OCI-LY7 (cell line): ENCODE measurements around the gene KIRREL3. TPM values are rescaled to one million over a fixed set of nuclear protein-coding genes. Genes with fewer than 3 reads are reported as not detected.

ENCODE experiments used
- BruUV-seq: library from RNA; stranded (reverse); fragments of 400-500 nt; replicated peaks from 2 replicates; lab custom pipeline; 2021; lab: Mats Ljungman, UMichigan
- CTCF ChIA-PET: fragments of 300-600 bp; sonication (Branson Sonifier 250); formaldehyde crosslinking; loops from one replicate; lab custom pipeline; 2022; ENCODE audit warnings: antibody characterized with exemption; ENCODE audit not compliant: unreplicated experiment; lab: Charles Lee
- POLR2A ChIA-PET: fragments of 300-600 bp; sonication (Branson Sonifier 250); formaldehyde crosslinking; loops from one replicate; lab custom pipeline; 2022; ENCODE audit warnings: antibody characterized with exemption; lab: Charles Lee
- DNase-seq: peaks from one replicate; pipeline ENCODE4 v3.0.0-alpha.2; 2015; ENCODE audit warnings: low spot score
- H2AFZ ChIP-seq: fragments of 200-600 bp; sonication (generic), shearing (Covaris generic); 2 replicates; pipeline ENCODE4 v1.6.1; 2014; ENCODE audit warnings: mild to moderate bottlenecking, antibody characterized with exemption, low read length, moderate library complexity
- H3K27ac ChIP-seq: fragments of 200-600 bp; sonication (generic); 2 replicates; pipeline ENCODE4 v1.5.1; 2014; ENCODE audit warnings: mixed run types, low read depth, mild to moderate bottlenecking, moderate library complexity, low read length, inconsistent platforms; ENCODE audit not compliant: poor library complexity, severe bottlenecking
- H3K36me3 ChIP-seq: fragments of 200-600 bp; sonication (generic); 2 replicates; pipeline ENCODE4 v1.6.1; 2014; ENCODE audit warnings: mild to moderate bottlenecking, antibody characterized with exemption, low read length, moderate library complexity, mixed read lengths; ENCODE audit not compliant: insufficient read depth
- H3K4me1 ChIP-seq: fragments of 200-600 bp; sonication (generic); 2 replicates; pipeline ENCODE4 v1.5.1; 2014; ENCODE audit warnings: mild to moderate bottlenecking, low read length; ENCODE audit not compliant: insufficient read depth, poor library complexity, severe bottlenecking
- H3K4me2 ChIP-seq: fragments of 200-600 bp; sonication (generic); 2 replicates; pipeline ENCODE4 v1.6.1; 2014; ENCODE audit warnings: mild to moderate bottlenecking, low read length
- H3K4me3 ChIP-seq: fragments of 200-600 bp; sonication (generic); 2 replicates; pipeline ENCODE4 v1.5.1; 2014; ENCODE audit warnings: mild to moderate bottlenecking, low read depth, low read length; ENCODE audit not compliant: poor library complexity, severe bottlenecking
- H3K79me2 ChIP-seq: fragments of 200-600 bp; sonication (generic); 2 replicates; pipeline ENCODE4 v1.6.1; 2016; ENCODE audit warnings: low read depth, mild to moderate bottlenecking, low read length, moderate library complexity, mixed read lengths; ENCODE audit not compliant: insufficient read depth
- H3K9me2 ChIP-seq: fragments of 200-600 bp; sonication (generic); 2 replicates; pipeline ENCODE4 v1.6.1; 2016; ENCODE audit warnings: mild to moderate bottlenecking, low read length, mixed read lengths; ENCODE audit not compliant: insufficient read depth
- H3K9me3 ChIP-seq: fragments of 200-600 bp; sonication (generic); 2 replicates; pipeline ENCODE4 v1.6.1; 2014; ENCODE audit warnings: mild to moderate bottlenecking, mixed run types, low read length, mixed read lengths
- H4K20me1 ChIP-seq: fragments of 200-600 bp; sonication (generic); 2 replicates; pipeline ENCODE4 v1.6.1; 2014; ENCODE audit warnings: mild to moderate bottlenecking, antibody characterized with exemption, low read length, moderate library complexity, mixed read lengths; ENCODE audit not compliant: insufficient read depth
- CTCF ChIP-seq: fragments of 200-600 bp; sonication (generic); conservative IDR thresholded peaks from 2 replicates; pipeline ENCODE4 v1.5.1; 2014; ENCODE audit warnings: mild to moderate bottlenecking, antibody characterized with exemption, low read length, moderate library complexity, mixed read lengths
- EZH2phosphoT487 ChIP-seq: fragments of 200-600 bp; sonication (generic); IDR thresholded peaks from 2 replicates; pipeline ENCODE4 v1.6.1; 2018; ENCODE audit warnings: low read depth, borderline replicate concordance, mild to moderate bottlenecking, mixed run types, antibody characterized with exemption, low read length, moderate library complexity, mixed read lengths
- intact Hi-C: fragments of 100-400 bp; cut with micrococcal nuclease; formaldehyde crosslinking; loops from one replicate; pipeline ENCODE4 v1.10.0; 2022; ENCODE audit not compliant: unreplicated experiment
- total RNA-seq, 2 experiments: library from RNA; depleted of rRNA in 1 of 2; stranded (reverse); fragments of >200 nt in 1 of 2; shearing (Covaris generic) in 1 of 2; gene quantifications; 2 replicates each; pipeline ENCODE4 v1.2.3, GENCODE V29; 2014 to 2022

Gene KIRREL3
- total RNA-seq, 2 experiments from 2014 or later: not detected

GRCh38 chr11:126904520-126904919 lies 96.0 kb downstream of the KIRREL3 start:
- Histone ChIP-seq H4K20me1 (no peaks in the 10 kb centered on the region), H3K79me2 (no peaks in the 10 kb centered on the region), H3K4me1 (no peaks in the 10 kb centered on the region), H3K36me3 (no peaks in the 10 kb centered on the region), H2AFZ (no peak overlapping the region), H3K27ac (no peak overlapping the region), H3K9me3 (no peaks in the 10 kb centered on the region), H3K4me3 (no peak overlapping the region), H3K4me2 (no peak overlapping the region), H3K9me2 (no peaks in the 10 kb centered on the region)
- no TSS peak for BruUV-seq
- intact Hi-C loops: no loop called here
- no peak for DNase-seq
- CTCF ChIA-PET: no interaction called here
- POLR2A ChIA-PET: no interaction called here
- no peak for TF ChIP-seq EZH2phosphoT487
- no peak for TF ChIP-seq CTCF

- ChIA-PET CTCF (no interaction called here), POLR2A (no interaction called here)
- BruUV-seq: no TSS peak
- no peak overlapping the region for H2AFZ ChIP-seq
- no peaks in the 10 kb centered on the region for H3K9me3 ChIP-seq
- H3K36me3 ChIP-seq: no peaks in the 10 kb centered on the region
- H3K79me2 ChIP-seq: no peaks in the 10 kb centered on the region
- no peak for DNase-seq
- H4K20me1 ChIP-seq: no peaks in the 10 kb centered on the region
- intact Hi-C loops: no loop called here
- no peak overlapping the region for H3K27ac ChIP-seq
- no peak overlapping the region for H3K4me3 ChIP-seq
- H3K4me1 ChIP-seq: no peaks in the 10 kb centered on the region
- no peak for TF ChIP-seq CTCF
- no peak for TF ChIP-seq EZH2phosphoT487
- no peak overlapping the region for H3K4me2 ChIP-seq
- no peaks in the 10 kb centered on the region for H3K9me2 ChIP-seq
Measured at GRCh38 chr11:126901783-126902182, 98.8 kb downstream of the KIRREL3 start.

GRCh38 chr11:126899961-126900748 lies 100.4 kb downstream of the KIRREL3 start:
- no peak overlapping the region for H3K4me3 ChIP-seq
- no TSS peak for BruUV-seq
- intact Hi-C loops: no loop called here
- no peaks in the 10 kb centered on the region for H3K9me3 ChIP-seq
- DNase-seq: no peak
- no peaks in the 10 kb centered on the region for H3K36me3 ChIP-seq
- no peaks in the 10 kb centered on the region for H3K79me2 ChIP-seq
- H3K27ac ChIP-seq: no peak overlapping the region
- no peak overlapping the region for H2AFZ ChIP-seq
- TF ChIP-seq EZH2phosphoT487 (no peak), CTCF (no peak)
- no peak overlapping the region for H3K4me2 ChIP-seq
- H4K20me1 ChIP-seq: no peaks in the 10 kb centered on the region
- H3K4me1 ChIP-seq: no peaks in the 10 kb centered on the region
- POLR2A ChIA-PET: interaction anchor here (0.6 to 1.0 kb wide), 2 partner anchors 27 to 262 kb away, joined by 3 read pairs; no protein-coding TSS in a partner anchor
- CTCF ChIA-PET: no interaction called here
- no peaks in the 10 kb centered on the region for H3K9me2 ChIP-seq
